DOHH2 (cell line): ENCODE results near the gene UBE3A.

Experiments used
- EZH2phosphoT487 ChIP-seq: fragments of 200-600 bp; sonication (generic); IDR thresholded peaks from 2 replicates; pipeline ENCODE4 v1.6.1; 2017; ENCODE audit warnings: borderline replicate concordance, mild to moderate bottlenecking, antibody characterized with exemption, low read length, moderate library complexity, mixed read lengths
- TF ChIP-seq, protein P1 (sequence below): fragments of 200-600 bp; sonication (generic); IDR thresholded peaks from one replicate; pipeline ENCODE4 v1.5.1; 2014; ENCODE audit warnings: antibody characterized with exemption, mild to moderate bottlenecking, low read depth, low read length; ENCODE audit not compliant: poor library complexity, severe bottlenecking

DNA sequence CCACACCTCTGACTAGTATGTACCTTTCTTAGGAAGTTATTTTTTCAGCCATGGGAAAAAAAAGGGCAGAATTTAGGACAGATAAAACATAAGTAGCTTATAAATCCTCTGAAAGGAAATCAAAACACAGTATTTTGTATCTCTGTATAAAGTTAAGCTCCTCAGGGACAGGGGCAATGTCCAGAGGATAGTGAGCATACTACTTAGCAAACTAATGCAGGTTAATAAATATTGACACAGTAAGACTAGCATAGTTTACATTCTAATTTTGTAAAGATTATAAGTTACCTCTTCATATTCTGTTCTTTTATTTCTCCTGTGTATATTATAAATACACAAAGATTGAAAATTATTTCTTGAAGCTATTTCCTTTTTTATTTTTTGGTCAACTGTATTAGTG, 2.1 kb downstream of the UBE3A start:
- TF ChIP-seq, protein P1, sequence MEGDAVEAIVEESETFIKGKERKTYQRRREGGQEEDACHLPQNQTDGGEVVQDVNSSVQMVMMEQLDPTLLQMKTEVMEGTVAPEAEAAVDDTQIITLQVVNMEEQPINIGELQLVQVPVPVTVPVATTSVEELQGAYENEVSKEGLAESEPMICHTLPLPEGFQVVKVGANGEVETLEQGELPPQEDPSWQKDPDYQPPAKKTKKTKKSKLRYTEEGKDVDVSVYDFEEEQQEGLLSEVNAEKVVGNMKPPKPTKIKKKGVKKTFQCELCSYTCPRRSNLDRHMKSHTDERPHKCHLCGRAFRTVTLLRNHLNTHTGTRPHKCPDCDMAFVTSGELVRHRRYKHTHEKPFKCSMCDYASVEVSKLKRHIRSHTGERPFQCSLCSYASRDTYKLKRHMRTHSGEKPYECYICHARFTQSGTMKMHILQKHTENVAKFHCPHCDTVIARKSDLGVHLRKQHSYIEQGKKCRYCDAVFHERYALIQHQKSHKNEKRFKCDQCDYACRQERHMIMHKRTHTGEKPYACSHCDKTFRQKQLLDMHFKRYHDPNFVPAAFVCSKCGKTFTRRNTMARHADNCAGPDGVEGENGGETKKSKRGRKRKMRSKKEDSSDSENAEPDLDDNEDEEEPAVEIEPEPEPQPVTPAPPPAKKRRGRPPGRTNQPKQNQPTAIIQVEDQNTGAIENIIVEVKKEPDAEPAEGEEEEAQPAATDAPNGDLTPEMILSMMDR: no peak
- no peak for TF ChIP-seq EZH2phosphoT487
